OCI-LY7 (cell line): ENCODE measurements around the gene ING2. TPM values are rescaled to one million over a fixed set of nuclear protein-coding genes. Genes with fewer than 3 reads are reported as not detected.

ENCODE experiments used
- BruUV-seq: library from RNA; stranded (reverse); fragments of 400-500 nt; replicated peaks from 2 replicates; lab custom pipeline; 2021; lab: Mats Ljungman, UMichigan
- CTCF ChIA-PET: fragments of 300-600 bp; sonication (Branson Sonifier 250); formaldehyde crosslinking; loops from one replicate; lab custom pipeline; 2022; ENCODE audit warnings: antibody characterized with exemption; ENCODE audit not compliant: unreplicated experiment; lab: Charles Lee
- POLR2A ChIA-PET: fragments of 300-600 bp; sonication (Branson Sonifier 250); formaldehyde crosslinking; loops from one replicate; lab custom pipeline; 2022; ENCODE audit warnings: antibody characterized with exemption; lab: Charles Lee
- DNase-seq: peaks from one replicate; pipeline ENCODE4 v3.0.0-alpha.2; 2015; ENCODE audit warnings: low spot score
- H2AFZ ChIP-seq: fragments of 200-600 bp; sonication (generic), shearing (Covaris generic); 2 replicates; pipeline ENCODE4 v1.6.1; 2014; ENCODE audit warnings: mild to moderate bottlenecking, antibody characterized with exemption, low read length, moderate library complexity
- H3K27ac ChIP-seq: fragments of 200-600 bp; sonication (generic); 2 replicates; pipeline ENCODE4 v1.5.1; 2014; ENCODE audit warnings: mixed run types, low read depth, mild to moderate bottlenecking, moderate library complexity, low read length, inconsistent platforms; ENCODE audit not compliant: poor library complexity, severe bottlenecking
- H3K36me3 ChIP-seq: fragments of 200-600 bp; sonication (generic); 2 replicates; pipeline ENCODE4 v1.6.1; 2014; ENCODE audit warnings: mild to moderate bottlenecking, antibody characterized with exemption, low read length, moderate library complexity, mixed read lengths; ENCODE audit not compliant: insufficient read depth
- H3K4me1 ChIP-seq: fragments of 200-600 bp; sonication (generic); 2 replicates; pipeline ENCODE4 v1.5.1; 2014; ENCODE audit warnings: mild to moderate bottlenecking, low read length; ENCODE audit not compliant: insufficient read depth, poor library complexity, severe bottlenecking
- H3K4me2 ChIP-seq: fragments of 200-600 bp; sonication (generic); 2 replicates; pipeline ENCODE4 v1.6.1; 2014; ENCODE audit warnings: mild to moderate bottlenecking, low read length
- H3K4me3 ChIP-seq: fragments of 200-600 bp; sonication (generic); 2 replicates; pipeline ENCODE4 v1.5.1; 2014; ENCODE audit warnings: mild to moderate bottlenecking, low read depth, low read length; ENCODE audit not compliant: poor library complexity, severe bottlenecking
- H3K79me2 ChIP-seq: fragments of 200-600 bp; sonication (generic); 2 replicates; pipeline ENCODE4 v1.6.1; 2016; ENCODE audit warnings: low read depth, mild to moderate bottlenecking, low read length, moderate library complexity, mixed read lengths; ENCODE audit not compliant: insufficient read depth
- H3K9me2 ChIP-seq: fragments of 200-600 bp; sonication (generic); 2 replicates; pipeline ENCODE4 v1.6.1; 2016; ENCODE audit warnings: mild to moderate bottlenecking, low read length, mixed read lengths; ENCODE audit not compliant: insufficient read depth
- H3K9me3 ChIP-seq: fragments of 200-600 bp; sonication (generic); 2 replicates; pipeline ENCODE4 v1.6.1; 2014; ENCODE audit warnings: mild to moderate bottlenecking, mixed run types, low read length, mixed read lengths
- H4K20me1 ChIP-seq: fragments of 200-600 bp; sonication (generic); 2 replicates; pipeline ENCODE4 v1.6.1; 2014; ENCODE audit warnings: mild to moderate bottlenecking, antibody characterized with exemption, low read length, moderate library complexity, mixed read lengths; ENCODE audit not compliant: insufficient read depth
- EZH2phosphoT487 ChIP-seq: fragments of 200-600 bp; sonication (generic); IDR thresholded peaks from 2 replicates; pipeline ENCODE4 v1.6.1; 2018; ENCODE audit warnings: low read depth, borderline replicate concordance, mild to moderate bottlenecking, mixed run types, antibody characterized with exemption, low read length, moderate library complexity, mixed read lengths
- intact Hi-C: fragments of 100-400 bp; cut with micrococcal nuclease; formaldehyde crosslinking; loops from one replicate; pipeline ENCODE4 v1.10.0; 2022; ENCODE audit not compliant: unreplicated experiment
- total RNA-seq, 2 experiments: library from RNA; depleted of rRNA in 1 of 2; stranded (reverse); fragments of >200 nt in 1 of 2; shearing (Covaris generic) in 1 of 2; gene quantifications; 2 replicates each; pipeline ENCODE4 v1.2.3, GENCODE V29; 2014 to 2022
- TF ChIP-seq, protein P1 (sequence below): fragments of 200-600 bp; sonication (generic); conservative IDR thresholded peaks from 2 replicates; pipeline ENCODE4 v1.5.1; 2014; ENCODE audit warnings: mild to moderate bottlenecking, antibody characterized with exemption, low read length, moderate library complexity, mixed read lengths

ING2 gene
- total RNA-seq, 2 experiments from 2014 or later: 23.3 to 26.0 TPM

DNA sequence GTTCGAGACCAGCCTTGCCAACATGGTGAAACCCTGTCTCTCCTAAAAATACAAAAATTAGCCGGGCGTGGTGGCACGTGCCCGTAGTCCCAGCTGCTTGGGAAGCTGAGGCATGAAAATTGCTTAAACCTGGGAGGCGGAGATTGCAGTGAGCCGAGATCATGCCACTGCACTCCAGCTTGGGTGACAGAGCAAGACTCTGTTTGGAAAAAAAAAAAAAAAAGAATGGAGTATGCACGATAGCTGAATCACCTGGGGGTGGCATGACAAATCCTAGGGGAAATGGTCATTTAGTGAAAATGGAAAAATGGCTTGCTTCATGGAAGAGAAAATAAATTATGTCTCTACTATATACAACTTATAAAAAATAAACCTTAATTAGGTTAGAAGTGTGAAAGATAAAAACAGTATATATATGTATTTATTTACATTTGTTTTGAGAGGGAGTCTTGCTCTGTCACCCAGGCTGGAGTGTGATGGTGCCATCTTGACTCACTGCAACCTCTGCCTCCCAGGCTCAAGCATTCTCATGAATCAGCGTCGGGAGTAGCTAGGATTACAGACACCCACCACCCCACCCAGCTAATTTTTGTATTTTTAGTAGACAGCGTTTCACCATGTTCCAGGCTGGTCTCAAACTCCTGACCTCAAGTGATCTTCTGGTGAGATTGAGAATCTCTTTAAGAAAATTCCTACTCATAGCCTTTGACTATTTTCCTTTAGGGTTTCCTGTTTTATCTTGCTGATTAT is 19.3 kb upstream of the ING2 start:
- intact Hi-C loops: no loop called here
- H4K20me1 ChIP-seq: no peaks in the 10 kb centered on the region
- no TSS peak for BruUV-seq
- H3K79me2 ChIP-seq: no peaks in the 10 kb centered on the region
- TF ChIP-seq, protein P1, sequence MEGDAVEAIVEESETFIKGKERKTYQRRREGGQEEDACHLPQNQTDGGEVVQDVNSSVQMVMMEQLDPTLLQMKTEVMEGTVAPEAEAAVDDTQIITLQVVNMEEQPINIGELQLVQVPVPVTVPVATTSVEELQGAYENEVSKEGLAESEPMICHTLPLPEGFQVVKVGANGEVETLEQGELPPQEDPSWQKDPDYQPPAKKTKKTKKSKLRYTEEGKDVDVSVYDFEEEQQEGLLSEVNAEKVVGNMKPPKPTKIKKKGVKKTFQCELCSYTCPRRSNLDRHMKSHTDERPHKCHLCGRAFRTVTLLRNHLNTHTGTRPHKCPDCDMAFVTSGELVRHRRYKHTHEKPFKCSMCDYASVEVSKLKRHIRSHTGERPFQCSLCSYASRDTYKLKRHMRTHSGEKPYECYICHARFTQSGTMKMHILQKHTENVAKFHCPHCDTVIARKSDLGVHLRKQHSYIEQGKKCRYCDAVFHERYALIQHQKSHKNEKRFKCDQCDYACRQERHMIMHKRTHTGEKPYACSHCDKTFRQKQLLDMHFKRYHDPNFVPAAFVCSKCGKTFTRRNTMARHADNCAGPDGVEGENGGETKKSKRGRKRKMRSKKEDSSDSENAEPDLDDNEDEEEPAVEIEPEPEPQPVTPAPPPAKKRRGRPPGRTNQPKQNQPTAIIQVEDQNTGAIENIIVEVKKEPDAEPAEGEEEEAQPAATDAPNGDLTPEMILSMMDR: no peak
- no peak for TF ChIP-seq EZH2phosphoT487
- no peaks in the 10 kb centered on the region for H3K9me2 ChIP-seq
- H3K4me1 ChIP-seq: no peaks in the 10 kb centered on the region
- ChIA-PET CTCF (no interaction called here), POLR2A (interaction anchor here (1.0 kb wide), 1 partner anchor 23 kb away, joined by 3 read pairs; no protein-coding TSS in a partner anchor)
- no peaks in the 10 kb centered on the region for H3K9me3 ChIP-seq
- no peak overlapping the region for H2AFZ ChIP-seq
- H3K4me2 ChIP-seq: no peak overlapping the region
- DNase-seq: no peak
- H3K27ac ChIP-seq: no peak overlapping the region
- 0 out of 2 replicates have a peak, but pooled peaks cover 4% of the 10 kb centered on the region for H3K36me3 ChIP-seq
- no peak overlapping the region for H3K4me3 ChIP-seq

DNA sequence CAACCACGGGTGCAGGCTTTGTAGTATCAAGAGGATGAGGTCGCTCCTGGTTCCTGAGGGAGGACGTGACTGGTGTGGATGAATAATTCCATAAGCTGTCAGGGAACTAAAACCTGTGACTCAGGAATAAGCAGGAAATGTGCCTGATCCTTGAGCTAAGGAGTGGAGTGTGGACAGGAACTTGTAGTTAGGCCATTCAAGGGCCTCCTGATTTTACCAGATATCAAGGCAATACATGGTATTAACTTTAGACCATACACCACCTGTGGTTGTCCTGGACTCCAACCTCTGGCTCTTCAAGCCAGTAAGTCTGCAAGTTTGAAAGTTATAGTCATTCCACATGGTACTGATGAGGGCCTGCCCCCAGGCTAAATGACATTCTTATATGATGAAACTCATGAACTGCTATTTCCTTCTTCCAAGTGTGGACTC is 12.1 kb upstream of the ING2 start:
- H3K36me3 ChIP-seq: peaks cover 63% of the 10 kb centered on the region
- intact Hi-C loops: no loop called here
- TF ChIP-seq, protein P1: no peak
- DNase-seq: no peak
- H3K4me1 ChIP-seq: no peaks in the 10 kb centered on the region
- ChIA-PET POLR2A (no interaction called here), CTCF (no interaction called here)
- no peaks in the 10 kb centered on the region for H3K9me3 ChIP-seq
- H3K9me2 ChIP-seq: no peaks in the 10 kb centered on the region
- H3K4me2 ChIP-seq: no peak overlapping the region
- no peaks in the 10 kb centered on the region for H3K79me2 ChIP-seq
- no TSS peak for BruUV-seq
- H3K4me3 ChIP-seq: no peak overlapping the region
- no peak overlapping the region for H3K27ac ChIP-seq
- no peaks in the 10 kb centered on the region for H4K20me1 ChIP-seq
- H2AFZ ChIP-seq: no peak overlapping the region

DNA sequence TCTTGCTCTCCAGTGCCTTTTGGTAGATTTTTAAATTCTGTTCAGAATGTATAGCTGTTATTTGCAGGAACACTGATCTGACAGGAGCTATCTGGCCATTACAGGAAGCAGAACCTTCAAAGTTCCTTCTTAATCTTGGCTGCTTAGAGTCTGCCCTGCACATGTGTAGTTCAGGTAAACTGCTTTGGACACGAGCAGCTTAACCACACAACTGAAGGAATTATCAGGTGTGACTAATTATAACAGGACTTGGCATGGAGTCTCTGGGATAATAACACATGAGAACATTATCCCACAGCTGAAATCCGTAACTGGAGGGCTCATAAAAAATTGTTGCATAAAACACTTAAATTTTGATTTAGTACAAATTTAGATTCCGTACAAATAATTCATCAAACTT is 11.6 kb upstream of the ING2 start:
- no TSS peak for BruUV-seq
- Histone ChIP-seq H2AFZ (no peak overlapping the region), H3K4me2 (no peak overlapping the region)

More for the DNA sequence above, 11.6 kb upstream of the ING2 start:
- Histone ChIP-seq H3K9me2 (no peaks in the 10 kb centered on the region), H3K4me3 (no peak overlapping the region), H3K27ac (no peak overlapping the region), H3K9me3 (no peaks in the 10 kb centered on the region), H3K4me1 (no peaks in the 10 kb centered on the region), H3K36me3 (peaks cover 63% of the 10 kb centered on the region), H4K20me1 (no peaks in the 10 kb centered on the region), H3K79me2 (no peaks in the 10 kb centered on the region)
- intact Hi-C loops: no loop called here
- ChIA-PET CTCF (no interaction called here), POLR2A (no interaction called here)
- no peak for TF ChIP-seq EZH2phosphoT487
- TF ChIP-seq, protein P1: no peak
- no peak for DNase-seq
